GM23338 (cell line): ENCODE measurements around the gene SLAMF9. TPM values are rescaled to one million over a fixed set of nuclear protein-coding genes. Genes with fewer than 3 reads are reported as not detected.

ENCODE experiments used
- ATAC-seq: fragments of 200-7000 bp; cut with Tn5 transposase; 3 replicates; pipeline ENCODE4 v1.9.1; 2020
- DNase-seq: peaks from one replicate; pipeline ENCODE4 v3.0.0-alpha.2; 2015; ENCODE audit warnings: low spot score
- H2AFZ ChIP-seq: fragments of 200-600 bp; sonication (generic); 2 replicates; pipeline ENCODE4 v1.8.0; 2016; ENCODE audit warnings: antibody characterized with exemption, mild to moderate bottlenecking, moderate library complexity
- H3F3A ChIP-seq: fragments of 200-600 bp; sonication (generic); replicated peaks from 2 replicates; pipeline ENCODE4 v1.8.0; 2017; ENCODE audit warnings: antibody characterized with exemption, mixed run types, low read depth
- H3K27ac ChIP-seq: fragments of 200-600 bp; sonication (generic); 2 replicates; pipeline ENCODE4 v1.6.1; 2016; ENCODE audit warnings: low read depth
- H3K27me3 ChIP-seq: fragments of 200-600 bp; sonication (generic); 2 replicates; pipeline ENCODE4 v1.8.0; 2016; ENCODE audit warnings: mild to moderate bottlenecking, mixed run types, moderate library complexity; ENCODE audit not compliant: insufficient read depth
- H3K36me3 ChIP-seq: fragments of 200-600 bp; sonication (generic); 2 replicates; pipeline ENCODE4 v1.8.0; 2016; ENCODE audit warnings: mild to moderate bottlenecking; ENCODE audit not compliant: insufficient read depth
- H3K4me1 ChIP-seq: fragments of 200-600 bp; sonication (generic); 2 replicates; pipeline ENCODE4 v1.8.0; 2016; ENCODE audit warnings: mild to moderate bottlenecking, moderate library complexity; ENCODE audit not compliant: insufficient read depth
- H3K4me2 ChIP-seq: fragments of 200-600 bp; sonication (generic); 2 replicates; pipeline ENCODE4 v1.7.1; 2017; ENCODE audit warnings: mixed run types
- H3K4me3 ChIP-seq: fragments of 200-600 bp; sonication (generic); 2 replicates; pipeline ENCODE4 v1.6.1; 2016; ENCODE audit warnings: mixed run types
- H3K79me2 ChIP-seq: fragments of 200-600 bp; sonication (generic); replicated peaks from 2 replicates; pipeline ENCODE4 v1.8.0; 2017; ENCODE audit warnings: mild to moderate bottlenecking; ENCODE audit not compliant: insufficient read depth
- H3K9me2 ChIP-seq: fragments of 200-600 bp; sonication (generic); 2 replicates; pipeline ENCODE4 v1.8.0; 2017; ENCODE audit not compliant: insufficient read depth
- H4K20me1 ChIP-seq: fragments of 200-600 bp; sonication (generic); replicated peaks from 2 replicates; pipeline ENCODE4 v1.8.0; 2017; ENCODE audit warnings: mild to moderate bottlenecking; ENCODE audit not compliant: insufficient read depth
- H3K27ac Mint-ChIP-seq: 2 replicates; pipeline ENCODE4 v1.8.0; 2020; ENCODE audit warnings: inconsistent platforms, mild to moderate bottlenecking, moderate library complexity, mixed read lengths
- H3K27me3 Mint-ChIP-seq: 3 replicates; pipeline ENCODE4 v1.8.0; 2022; ENCODE audit warnings: low read depth, mild to moderate bottlenecking, moderate library complexity, mixed read lengths, inconsistent platforms; ENCODE audit not compliant: insufficient read depth, poor library complexity
- H3K36me3 Mint-ChIP-seq: 3 replicates; pipeline ENCODE4 v1.8.0; 2021; ENCODE audit warnings: low read depth, mild to moderate bottlenecking, inconsistent platforms, moderate library complexity, mixed read lengths
- H3K4me1 Mint-ChIP-seq: 3 replicates; pipeline ENCODE4 v1.8.0; 2020; ENCODE audit warnings: mild to moderate bottlenecking, inconsistent platforms, mixed read lengths
- H3K4me3 Mint-ChIP-seq: 3 replicates; pipeline ENCODE4 v1.8.0; 2021; ENCODE audit warnings: moderate library complexity, mild to moderate bottlenecking, inconsistent platforms, mixed read lengths
- H3K9me3 Mint-ChIP-seq: 3 replicates; pipeline ENCODE4 v1.8.0; 2020; ENCODE audit warnings: moderate library complexity, mild to moderate bottlenecking, inconsistent platforms, mixed read lengths
- CREB1 ChIP-seq: fragments of 250-450 bp; sonication (Bioruptor Pico); IDR thresholded peaks from 2 replicates; pipeline ENCODE4 v1.5.0; 2020; ENCODE audit warnings: low read depth, mild to moderate bottlenecking, moderate library complexity
- CTCF ChIP-seq, 2 experiments: fragments of 200-600 bp in 1 of 2; sonication (generic) in 1 of 2; conservative IDR thresholded peaks; 2 replicates each; pipeline versions ENCODE4 v1.5.1 to v1.6.1; 2016 to 2017; ENCODE audit warnings: antibody characterized with exemption in 2 of 2, low read depth in 2 of 2, mild to moderate bottlenecking in 2 of 2, moderate library complexity in 1 of 2
- EZH2 ChIP-seq: fragments of 200-600 bp; sonication (generic); IDR thresholded peaks from one replicate; pipeline ENCODE4 v1.8.0; 2017; ENCODE audit warnings: antibody characterized with exemption, mild to moderate bottlenecking, low read depth; ENCODE audit not compliant: unreplicated experiment
- JUNB ChIP-seq: IDR thresholded peaks from one replicate; pipeline ENCODE4 v1.6.1; 2016; ENCODE audit warnings: antibody characterized with exemption; ENCODE audit not compliant: unreplicated experiment
- NANOG ChIP-seq: IDR thresholded peaks from 2 replicates; pipeline ENCODE4 v1.6.1; 2016; ENCODE audit warnings: antibody characterized with exemption, borderline replicate concordance
- STAT1 ChIP-seq: IDR thresholded peaks from one replicate; pipeline ENCODE4 v1.6.1; 2016; ENCODE audit warnings: antibody characterized with exemption; ENCODE audit not compliant: unreplicated experiment
- ZNF114 ChIP-seq: fragments of 250-450 bp; sonication (Bioruptor Pico); IDR thresholded peaks from 2 replicates; pipeline ENCODE4 v1.5.0; 2020; ENCODE audit warnings: mild to moderate bottlenecking, moderate library complexity
- ZNF331 ChIP-seq: fragments of 250-450 bp; sonication (Bioruptor Pico); IDR thresholded peaks from 2 replicates; pipeline ENCODE4 v1.5.0; 2020; ENCODE audit warnings: low read depth, mild to moderate bottlenecking, moderate library complexity
- polyA plus RNA-seq: library from polyadenylated mRNA; unstranded; fragments of >200 nt; fragmentation: Nextera tagmentation; extraction: Ambion mirVana; gene quantifications from 2 replicates; pipeline ENCODE4 v1.2.1, GENCODE V29; 2016
- total RNA-seq: library from RNA; depleted of rRNA; stranded (reverse); fragments of >200 nt; shearing (Covaris generic); gene quantifications from 2 replicates; pipeline ENCODE4 v1.2.3, GENCODE V29; 2014
- TF ChIP-seq, protein P1 (sequence below): IDR thresholded peaks from 2 replicates; pipeline ENCODE4 v1.6.1; 2016; ENCODE audit warnings: antibody characterized with exemption

The SLAMF9 gene
- total and polyA plus RNA-seq, 2 experiments from 2014 or later, result not detected

GRCh38 chr1:159996653-159997052 is 42.6 kb upstream of the SLAMF9 start (continued):
- TF ChIP-seq JUNB (no peak), ZNF331 (no peak), CTCF (conservative IDR thresholded peaks at IDR 0.05; ENCODE audit: low read depth in 2 of 2) (no peak), CREB1 (CRISPR knock-in tag) (no peak), NANOG (no peak), ZNF114 (CRISPR knock-in tag) (no peak)
- TF ChIP-seq, protein P1, sequence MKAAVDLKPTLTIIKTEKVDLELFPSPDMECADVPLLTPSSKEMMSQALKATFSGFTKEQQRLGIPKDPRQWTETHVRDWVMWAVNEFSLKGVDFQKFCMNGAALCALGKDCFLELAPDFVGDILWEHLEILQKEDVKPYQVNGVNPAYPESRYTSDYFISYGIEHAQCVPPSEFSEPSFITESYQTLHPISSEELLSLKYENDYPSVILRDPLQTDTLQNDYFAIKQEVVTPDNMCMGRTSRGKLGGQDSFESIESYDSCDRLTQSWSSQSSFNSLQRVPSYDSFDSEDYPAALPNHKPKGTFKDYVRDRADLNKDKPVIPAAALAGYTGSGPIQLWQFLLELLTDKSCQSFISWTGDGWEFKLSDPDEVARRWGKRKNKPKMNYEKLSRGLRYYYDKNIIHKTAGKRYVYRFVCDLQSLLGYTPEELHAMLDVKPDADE, result no peak

DNA sequence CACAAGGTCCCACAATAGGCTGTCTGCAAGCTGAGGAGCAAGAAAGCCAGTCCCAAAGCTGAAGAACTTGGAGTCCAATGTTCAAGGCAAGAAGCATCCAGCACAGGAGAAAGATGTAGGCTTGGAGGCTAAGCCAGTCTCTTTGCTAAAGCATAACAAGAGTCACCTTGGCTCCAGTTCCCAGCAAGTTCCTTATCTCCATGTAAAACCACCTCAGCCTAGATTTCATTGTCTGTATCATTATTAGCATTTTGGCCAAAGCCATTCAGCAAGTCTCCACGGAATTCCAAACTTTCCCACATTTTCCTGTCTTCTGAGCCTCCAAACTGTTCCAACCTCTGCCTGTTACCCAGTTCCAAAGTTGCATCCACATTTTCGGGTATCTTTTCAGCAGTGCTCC is 40.9 kb upstream of the SLAMF9 start:
- Histone ChIP-seq H3K9me2 (peaks cover 6% of the 10 kb centered on the region; the same call in 1 of the 2 replicates), H3K4me2 (no peak overlapping the region), H2AFZ (no peak overlapping the region), H3F3A (no peaks in the 10 kb centered on the region), H3K27ac (no peak overlapping the region), H3K36me3 (no peaks in the 10 kb centered on the region), H3K4me1 (peaks cover 13% of the 10 kb centered on the region), H3K27me3 (no peaks in the 10 kb centered on the region), H4K20me1 (no peaks in the 10 kb centered on the region), H3K79me2 (no peaks in the 10 kb centered on the region), H3K4me3 (no peak overlapping the region)
- no peak for TF ChIP-seq CREB1 (CRISPR knock-in tag)
- TF ChIP-seq CTCF (conservative IDR thresholded peaks at IDR 0.05; ENCODE audit: low read depth in 2 of 2), result no peak
- TF ChIP-seq JUNB, result no peak
- TF ChIP-seq NANOG, result no peak
- no peak for TF ChIP-seq STAT1
- no peak for TF ChIP-seq EZH2
- no peak overlapping the region for H3K27ac Mint-ChIP-seq
- no peaks in the 10 kb centered on the region for H3K36me3 Mint-ChIP-seq
- H3K9me3 Mint-ChIP-seq, result no peaks in the 10 kb centered on the region
- DNase-seq (no peak), ATAC-seq (no peak)
- H3K4me1 Mint-ChIP-seq, result peaks cover 14% of the 10 kb centered on the region; the same call in 2 of the 3 replicates
- peaks cover 2% of the 10 kb centered on the region for H3K27me3 Mint-ChIP-seq
- H3K4me3 Mint-ChIP-seq, result no peak overlapping the region
